Brain microvascular endothelial cell (primary cell): ENCODE data around the gene DENND2C.

Source experiments
- DNase-seq: peaks from one replicate; pipeline ENCODE4 v3.0.0-alpha.2; 2020
- H3K27ac ChIP-seq: fragments of 250-450 bp; sonication (Bioruptor Pico); 2 replicates; pipeline ENCODE4 v1.5.1; 2020; ENCODE audit warnings: mild to moderate bottlenecking, moderate library complexity
- H3K27me3 ChIP-seq: fragments of 250-450 bp; sonication (Bioruptor Pico); replicated peaks from 2 replicates; pipeline ENCODE4 v1.5.1; 2020; ENCODE audit warnings: mild to moderate bottlenecking
- H3K36me3 ChIP-seq: fragments of 250-450 bp; sonication (Bioruptor Pico); replicated peaks from 2 replicates; pipeline ENCODE4 v1.5.1; 2020; ENCODE audit warnings: mild to moderate bottlenecking
- H3K4me3 ChIP-seq: 2 replicates; pipeline ENCODE4 v1.5.1; 2011; ENCODE audit warnings: low read depth, mild to moderate bottlenecking, control low read depth, low read length, moderate library complexity
- CTCF ChIP-seq: IDR thresholded peaks from 2 replicates; pipeline ENCODE4 v1.5.1; 2011; ENCODE audit warnings: low read depth, mild to moderate bottlenecking, moderate library complexity, low read length, control low read depth, inconsistent platforms; ENCODE audit errors: missing control alignments
- in situ Hi-C: cut with HindIII; loops from 2 replicates; pipeline ENCODE4 v1.10.0; 2017; ENCODE audit warnings: low sequenced_read_pairs, low pct_ligation_motif_present

DENND2C gene

GRCh38 chr1:114632427-114632826 lies 37.4 kb downstream of the DENND2C start:
- H3K27me3 ChIP-seq = no peaks in the 10 kb centered on the region
- no peak overlapping the region for H3K4me3 ChIP-seq
- in situ Hi-C loops = no loop called here
- H3K36me3 ChIP-seq = no peaks in the 10 kb centered on the region
- DNase-seq = no peak
- no peak for TF ChIP-seq CTCF
- no peak overlapping the region for H3K27ac ChIP-seq

GRCh38 chr1:114627107-114627506 lies 42.7 kb downstream of the DENND2C start:
- DNase-seq = no peak
- Histone ChIP-seq H3K27me3 (no peaks in the 10 kb centered on the region), H3K27ac (no peak overlapping the region), H3K36me3 (no peaks in the 10 kb centered on the region), H3K4me3 (no peak overlapping the region)
- in situ Hi-C loops = no loop called here
- no peak for TF ChIP-seq CTCF

- no peak for TF ChIP-seq CTCF
- in situ Hi-C loops = no loop called here
- H3K27me3 ChIP-seq = no peaks in the 10 kb centered on the region
- H3K36me3 ChIP-seq = no peaks in the 10 kb centered on the region
- no peak overlapping the region for H3K4me3 ChIP-seq
- H3K27ac ChIP-seq = no peak overlapping the region
- DNase-seq = no peak
Measured at GRCh38 chr1:114623364-114623763, 46.5 kb downstream of the DENND2C start.

GRCh38 chr1:114620419-114620818 lies 49.4 kb downstream of the DENND2C start:
- DNase-seq = no peak
- no peaks in the 10 kb centered on the region for H3K36me3 ChIP-seq
- H3K27me3 ChIP-seq = no peaks in the 10 kb centered on the region
- in situ Hi-C loops = no loop called here
- H3K4me3 ChIP-seq = no peak overlapping the region
- no peak for TF ChIP-seq CTCF
- no peak overlapping the region for H3K27ac ChIP-seq

- no peak overlapping the region for H3K27ac ChIP-seq
- no peak overlapping the region for H3K4me3 ChIP-seq
- in situ Hi-C loops = no loop called here
Measured at GRCh38 chr1:114618606-114619005, 51.2 kb downstream of the DENND2C start.

More at GRCh38 chr1:114618606-114619005, 51.2 kb downstream of the DENND2C start:
- no peak for DNase-seq
- H3K36me3 ChIP-seq = no peaks in the 10 kb centered on the region
- H3K27me3 ChIP-seq = no peaks in the 10 kb centered on the region
- TF ChIP-seq CTCF = no peak
